Memory B cell (primary cell): ENCODE results near the gene FAF1.
"Not testable (repeated sequence)": the region's sequence is repeated elsewhere in the genome, so short reads cannot be mapped to it uniquely, and the experiment has no call there.

ENCODE experiments used
- ATAC-seq: fragments of 150-1000 bp; cut with Tn5 transposase; 2 replicates; pipeline ENCODE4 v1.10.0; 2021; ENCODE audit warnings: low read depth, mild to moderate bottlenecking, moderate library complexity
- DNase-seq, 2 donors: peaks; one replicate each; pipeline ENCODE4 v3.0.0; 2022; ENCODE audit warnings: low spot score in 2 of 2
- H3K27ac Mint-ChIP-seq: one replicate; pipeline ENCODE4 v1.8.0; 2022; ENCODE audit warnings: mild to moderate bottlenecking, moderate library complexity, mixed read lengths
- H3K27me3 Mint-ChIP-seq: one replicate; pipeline ENCODE4 v1.8.0; 2022; ENCODE audit warnings: mixed read lengths
- H3K36me3 Mint-ChIP-seq: one replicate; pipeline ENCODE4 v1.8.0; 2022; ENCODE audit warnings: mild to moderate bottlenecking, mixed read lengths
- H3K4me1 Mint-ChIP-seq: one replicate; pipeline ENCODE4 v1.8.0; 2022; ENCODE audit warnings: mixed read lengths
- H3K4me3 Mint-ChIP-seq: one replicate; pipeline ENCODE4 v1.8.0; 2022; ENCODE audit warnings: mild to moderate bottlenecking, moderate library complexity, mixed read lengths
- H3K9me3 Mint-ChIP-seq: one replicate; pipeline ENCODE4 v1.8.0; 2022; ENCODE audit warnings: mixed read lengths

FAF1 gene

GRCh38 chr1:50582346-50582745, 377.7 kb downstream of the FAF1 start:
- ATAC-seq (no peak), DNase-seq (no peak)
- H3K27me3 Mint-ChIP-seq: no peaks in the 10 kb centered on the region
- no peaks in the 10 kb centered on the region for H3K9me3 Mint-ChIP-seq
- no peak overlapping the region for H3K4me3 Mint-ChIP-seq
- H3K27ac Mint-ChIP-seq: no peak overlapping the region
- H3K4me1 Mint-ChIP-seq: no peaks in the 10 kb centered on the region
- peaks cover 28% of the 10 kb centered on the region for H3K36me3 Mint-ChIP-seq

GRCh38 chr1:50570066-50570468, 390.0 kb downstream of the FAF1 start:
- no peak overlapping the region for H3K27ac Mint-ChIP-seq
- H3K36me3 Mint-ChIP-seq: peaks cover 29% of the 10 kb centered on the region
- DNase-seq: no peak
- no peak for ATAC-seq
- no peak overlapping the region for H3K4me3 Mint-ChIP-seq
- H3K4me1 Mint-ChIP-seq: no peaks in the 10 kb centered on the region
- H3K9me3 Mint-ChIP-seq: no peaks in the 10 kb centered on the region
- H3K27me3 Mint-ChIP-seq: no peaks in the 10 kb centered on the region

- Mint-ChIP-seq H3K36me3 (peaks cover 25% of the 10 kb centered on the region), H3K27me3 (no peaks in the 10 kb centered on the region), H3K4me3 (no peak overlapping the region), H3K27ac (no peak overlapping the region), H3K4me1 (no peaks in the 10 kb centered on the region), H3K9me3 (no peaks in the 10 kb centered on the region)
- no peak for DNase-seq
- ATAC-seq: no peak
These were observed 391.3 kb downstream of the FAF1 start for GRCh38 chr1:50568782-50569181.

- H3K4me1 Mint-ChIP-seq: no peaks in the 10 kb centered on the region
- DNase-seq (no peak), ATAC-seq (no peak)
- no peaks in the 10 kb centered on the region for H3K27me3 Mint-ChIP-seq
- peaks cover 25% of the 10 kb centered on the region for H3K36me3 Mint-ChIP-seq
- peaks cover 1% of the 10 kb centered on the region for H3K9me3 Mint-ChIP-seq
- H3K4me3 Mint-ChIP-seq: no peak overlapping the region
- H3K27ac Mint-ChIP-seq: no peak overlapping the region
These were observed 393.7 kb downstream of the FAF1 start for GRCh38 chr1:50566405-50566804.

- Mint-ChIP-seq H3K4me3 (no peak overlapping the region), H3K27me3 (no peaks in the 10 kb centered on the region), H3K27ac (no peak overlapping the region), H3K9me3 (peaks cover 1% of the 10 kb centered on the region), H3K4me1 (no peaks in the 10 kb centered on the region), H3K36me3 (peaks cover 31% of the 10 kb centered on the region)
- ATAC-seq (no peak), DNase-seq (no peak)
These were observed 395.6 kb downstream of the FAF1 start for GRCh38 chr1:50564417-50564816.

GRCh38 chr1:50562106-50562505, 398.0 kb downstream of the FAF1 start:
- H3K9me3 Mint-ChIP-seq: peaks cover 1% of the 10 kb centered on the region
- no peak overlapping the region for H3K27ac Mint-ChIP-seq
- peaks cover 29% of the 10 kb centered on the region for H3K36me3 Mint-ChIP-seq
- H3K27me3 Mint-ChIP-seq: no peaks in the 10 kb centered on the region
- ATAC-seq (no peak), DNase-seq (no peak)
- H3K4me1 Mint-ChIP-seq: no peaks in the 10 kb centered on the region
- no peak overlapping the region for H3K4me3 Mint-ChIP-seq

- peaks cover 25% of the 10 kb centered on the region for H3K36me3 Mint-ChIP-seq
- no peak overlapping the region for H3K4me3 Mint-ChIP-seq
- H3K27ac Mint-ChIP-seq: no peak overlapping the region
- H3K27me3 Mint-ChIP-seq: no peaks in the 10 kb centered on the region
- DNase-seq: no peak
- H3K4me1 Mint-ChIP-seq: no peaks in the 10 kb centered on the region
- peaks cover 1% of the 10 kb centered on the region for H3K9me3 Mint-ChIP-seq
- no peak for ATAC-seq
These were observed 400.6 kb downstream of the FAF1 start for GRCh38 chr1:50559421-50559820.

GRCh38 chr1:50553921-50554320, 406.1 kb downstream of the FAF1 start:
- Mint-ChIP-seq H3K4me1 (no peaks in the 10 kb centered on the region), H3K36me3 (peaks cover 12% of the 10 kb centered on the region)
- no peak for ATAC-seq

GRCh38 chr1:50548243-50548642, 411.8 kb downstream of the FAF1 start:
- Mint-ChIP-seq H3K4me1 (no peaks in the 10 kb centered on the region), H3K36me3 (peaks cover 10% of the 10 kb centered on the region), H3K9me3 (no peaks in the 10 kb centered on the region), H3K4me3 (no peak overlapping the region), H3K27ac (no peak overlapping the region), H3K27me3 (no peaks in the 10 kb centered on the region)
- ATAC-seq: no peak
- DNase-seq: no peak

More at GRCh38 chr1:50553921-50554320, 406.1 kb downstream of the FAF1 start:
- Mint-ChIP-seq H3K27ac (no peak overlapping the region), H3K9me3 (no peaks in the 10 kb centered on the region), H3K4me3 (no peak overlapping the region), H3K27me3 (no peaks in the 10 kb centered on the region)
- DNase-seq: no peak

GRCh38 chr1:50542362-50542761, 417.7 kb downstream of the FAF1 start:
- H3K27ac Mint-ChIP-seq: no peak overlapping the region
- DNase-seq: no peak
- no peak for ATAC-seq
- H3K9me3 Mint-ChIP-seq: no peaks in the 10 kb centered on the region
- H3K4me1 Mint-ChIP-seq: no peaks in the 10 kb centered on the region
- no peak overlapping the region for H3K4me3 Mint-ChIP-seq
- no peaks in the 10 kb centered on the region for H3K27me3 Mint-ChIP-seq
- peaks cover 7% of the 10 kb centered on the region for H3K36me3 Mint-ChIP-seq

GRCh38 chr1:50538476-50538875, 421.6 kb downstream of the FAF1 start:
- no peaks in the 10 kb centered on the region for H3K4me1 Mint-ChIP-seq
- no peak for ATAC-seq
- H3K4me3 Mint-ChIP-seq: no peak overlapping the region
- no peak for DNase-seq
- no peaks in the 10 kb centered on the region for H3K9me3 Mint-ChIP-seq
- H3K36me3 Mint-ChIP-seq: peaks cover 11% of the 10 kb centered on the region
- no peak overlapping the region for H3K27ac Mint-ChIP-seq
- no peaks in the 10 kb centered on the region for H3K27me3 Mint-ChIP-seq

GRCh38 chr1:50531601-50532000, 428.5 kb downstream of the FAF1 start:
- no peak overlapping the region for H3K27ac Mint-ChIP-seq
- peaks cover 2% of the 10 kb centered on the region for H3K9me3 Mint-ChIP-seq
- no peak overlapping the region for H3K4me3 Mint-ChIP-seq
- no peaks in the 10 kb centered on the region for H3K4me1 Mint-ChIP-seq
- no peak for DNase-seq
- no peak for ATAC-seq
- no peaks in the 10 kb centered on the region for H3K27me3 Mint-ChIP-seq
- peaks cover 30% of the 10 kb centered on the region for H3K36me3 Mint-ChIP-seq

GRCh38 chr1:50531027-50531426, 429.0 kb downstream of the FAF1 start:
- Mint-ChIP-seq H3K36me3 (peaks cover 30% of the 10 kb centered on the region), H3K27ac (no peak overlapping the region), H3K27me3 (no peaks in the 10 kb centered on the region), H3K4me3 (no peak overlapping the region), H3K4me1 (no peaks in the 10 kb centered on the region), H3K9me3 (peaks cover 2% of the 10 kb centered on the region)
- DNase-seq: no peak
- no peak for ATAC-seq

GRCh38 chr1:50529510-50529909, 430.6 kb downstream of the FAF1 start:
- Mint-ChIP-seq H3K36me3 (peaks cover 33% of the 10 kb centered on the region), H3K9me3 (peaks cover 4% of the 10 kb centered on the region), H3K27ac (no peak overlapping the region), H3K4me1 (no peaks in the 10 kb centered on the region), H3K27me3 (no peaks in the 10 kb centered on the region), H3K4me3 (no peak overlapping the region)
- ATAC-seq (no peak), DNase-seq (no peak)

GRCh38 chr1:50527987-50528320, 432.1 kb downstream of the FAF1 start:
- ATAC-seq, H3K9me3 Mint-ChIP-seq, H3K27me3 Mint-ChIP-seq, H3K27ac Mint-ChIP-seq, H3K4me3 Mint-ChIP-seq, H3K4me1 Mint-ChIP-seq, DNase-seq: not testable (repeated sequence)
- H3K36me3 Mint-ChIP-seq: peaks cover 40% of the 10 kb centered on the region
